ENCODE measurements around the gene SRGAP1. TPM values are rescaled to one million over a fixed set of nuclear protein-coding genes. Genes with fewer than 3 reads are reported as not detected.
"Not testable (repeated sequence)": the region's sequence is repeated elsewhere in the genome, so short reads cannot be mapped to it uniquely, and the experiment has no call there.

Gene SRGAP1
- total RNA-seq, 1 donor, result 18.1 TPM

DNA sequence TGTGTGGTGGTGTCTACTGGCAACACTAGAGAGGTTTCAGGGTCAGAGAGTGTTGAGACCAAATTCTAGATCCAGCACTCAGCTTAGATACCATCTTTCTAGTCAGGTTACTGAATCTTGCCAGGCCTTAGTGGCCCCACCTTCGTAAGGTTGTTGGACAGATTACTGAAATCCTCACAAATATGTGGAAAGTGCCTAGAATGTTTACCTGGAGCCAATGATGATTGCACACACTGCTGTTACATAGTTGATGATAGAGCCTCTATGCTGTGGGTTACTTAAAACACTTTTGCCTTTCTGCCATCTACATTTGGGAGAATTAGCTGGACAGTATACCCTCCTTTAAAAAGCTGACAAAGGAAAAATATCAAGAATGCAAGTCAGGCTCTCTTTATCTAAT lies 33.2 kb downstream of the SRGAP1 start:
- DNase-seq (ENCODE audit: low read depth), result no peak
- H3K4me3 ChIP-seq (ENCODE audit: low read depth, low read length), result no peak overlapping the region
- TF ChIP-seq, protein P1, sequence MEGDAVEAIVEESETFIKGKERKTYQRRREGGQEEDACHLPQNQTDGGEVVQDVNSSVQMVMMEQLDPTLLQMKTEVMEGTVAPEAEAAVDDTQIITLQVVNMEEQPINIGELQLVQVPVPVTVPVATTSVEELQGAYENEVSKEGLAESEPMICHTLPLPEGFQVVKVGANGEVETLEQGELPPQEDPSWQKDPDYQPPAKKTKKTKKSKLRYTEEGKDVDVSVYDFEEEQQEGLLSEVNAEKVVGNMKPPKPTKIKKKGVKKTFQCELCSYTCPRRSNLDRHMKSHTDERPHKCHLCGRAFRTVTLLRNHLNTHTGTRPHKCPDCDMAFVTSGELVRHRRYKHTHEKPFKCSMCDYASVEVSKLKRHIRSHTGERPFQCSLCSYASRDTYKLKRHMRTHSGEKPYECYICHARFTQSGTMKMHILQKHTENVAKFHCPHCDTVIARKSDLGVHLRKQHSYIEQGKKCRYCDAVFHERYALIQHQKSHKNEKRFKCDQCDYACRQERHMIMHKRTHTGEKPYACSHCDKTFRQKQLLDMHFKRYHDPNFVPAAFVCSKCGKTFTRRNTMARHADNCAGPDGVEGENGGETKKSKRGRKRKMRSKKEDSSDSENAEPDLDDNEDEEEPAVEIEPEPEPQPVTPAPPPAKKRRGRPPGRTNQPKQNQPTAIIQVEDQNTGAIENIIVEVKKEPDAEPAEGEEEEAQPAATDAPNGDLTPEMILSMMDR (IDR thresholded peaks at IDR 0.05; ENCODE audit: insufficient read depth, low read depth, low read length), result no peak

DNA sequence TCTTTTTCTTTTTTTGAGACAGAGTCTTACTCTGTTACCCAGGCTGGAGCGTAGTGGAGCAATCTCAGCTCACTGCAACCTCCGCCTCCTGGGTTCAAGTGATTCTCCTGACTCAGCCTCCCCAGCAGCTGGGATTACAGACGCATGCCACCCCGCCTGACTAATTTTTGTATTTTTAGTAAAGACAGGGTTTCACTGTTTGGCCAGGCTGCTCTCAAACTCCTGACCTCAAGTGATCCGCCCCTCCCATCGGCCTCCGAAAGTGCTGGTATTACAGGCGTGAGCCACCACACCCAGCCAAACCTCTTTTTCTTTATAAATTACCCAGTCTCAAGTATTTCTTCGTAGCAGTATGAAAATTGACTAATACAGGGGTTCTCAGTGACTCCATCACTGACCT lies 35.7 kb downstream of the SRGAP1 start:
- H3K4me3 ChIP-seq (ENCODE audit: low read depth, low read length); DNase-seq (ENCODE audit: low read depth): not testable (repeated sequence)

DNA sequence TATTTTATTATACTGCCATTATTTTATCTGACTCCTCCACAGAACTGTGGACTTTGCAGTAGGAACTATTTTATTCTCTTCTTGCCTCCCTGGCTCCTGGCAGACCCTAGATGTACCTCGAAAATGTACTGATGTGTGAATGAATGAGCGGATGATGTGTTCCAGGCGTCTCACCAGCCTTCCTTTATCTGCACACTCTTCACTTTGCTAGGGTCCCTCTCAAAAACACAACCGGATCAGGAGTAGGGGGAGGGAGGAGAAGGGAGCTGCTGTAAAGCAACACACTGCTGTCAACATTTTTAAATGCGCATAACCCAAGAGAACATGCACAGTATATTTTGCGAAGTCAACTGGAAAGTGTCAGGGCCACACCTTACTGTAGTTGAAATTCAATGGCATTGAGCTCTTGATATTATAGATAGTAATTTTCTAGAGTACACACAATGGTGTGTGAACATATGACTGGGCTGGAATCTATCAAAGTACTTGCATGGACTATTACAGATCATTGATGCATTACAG lies 36.3 kb downstream of the SRGAP1 start:
- TF ChIP-seq, protein P1 (IDR thresholded peaks at IDR 0.05; ENCODE audit: insufficient read depth, low read depth, low read length), result no peak
- no peak for DNase-seq (ENCODE audit: low read depth)
- H3K4me3 ChIP-seq (ENCODE audit: low read depth, low read length), result no peak overlapping the region

DNA sequence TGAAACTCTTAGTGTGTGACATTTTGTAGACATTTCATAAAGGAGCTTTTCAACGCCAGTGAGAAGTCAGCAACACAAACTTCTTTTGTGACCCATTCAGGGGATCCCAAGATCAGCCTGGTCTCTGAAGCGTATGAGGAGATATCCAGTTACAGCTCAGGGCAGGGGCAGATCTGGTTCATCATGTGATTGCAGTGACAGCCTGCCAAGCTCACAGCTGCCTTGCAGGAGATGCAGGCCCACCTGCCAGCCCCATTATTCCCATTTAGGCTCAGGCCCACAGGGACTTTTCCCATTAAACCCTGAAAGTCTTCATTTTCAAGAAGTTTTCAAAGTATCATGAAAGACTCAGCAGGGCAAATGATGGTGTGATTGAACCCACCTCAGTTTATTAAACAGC lies 38.3 kb downstream of the SRGAP1 start:
- H3K4me3 ChIP-seq (ENCODE audit: low read depth, low read length), result no peak overlapping the region
- DNase-seq (ENCODE audit: low read depth), result no peak
- TF ChIP-seq, protein P1 (IDR thresholded peaks at IDR 0.05; ENCODE audit: insufficient read depth, low read depth, low read length), result no peak

DNA sequence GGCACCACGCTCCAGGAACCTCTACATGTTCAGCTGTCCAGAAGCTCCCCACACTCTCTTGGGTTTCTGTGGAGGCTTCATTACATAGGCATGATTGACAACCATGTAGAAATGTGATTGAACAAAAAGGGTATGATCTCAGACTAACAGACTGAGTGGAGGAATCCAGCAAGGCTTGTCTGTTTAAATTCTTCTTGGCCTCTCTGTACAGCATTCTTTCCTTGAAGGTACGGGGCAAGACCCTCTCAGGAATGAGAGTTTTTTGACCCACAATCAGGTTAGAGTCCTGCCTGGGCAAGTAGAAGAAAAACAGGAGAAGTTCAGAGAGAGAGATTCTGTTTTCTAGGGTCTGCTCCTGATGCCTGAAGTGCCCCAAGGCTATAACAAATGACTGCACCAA lies 40.9 kb downstream of the SRGAP1 start:
- TF ChIP-seq, protein P1 (IDR thresholded peaks at IDR 0.05; ENCODE audit: insufficient read depth, low read depth, low read length), result no peak
- DNase-seq (ENCODE audit: low read depth), result no peak
- H3K4me3 ChIP-seq (ENCODE audit: low read depth, low read length), result no peak overlapping the region

DNA sequence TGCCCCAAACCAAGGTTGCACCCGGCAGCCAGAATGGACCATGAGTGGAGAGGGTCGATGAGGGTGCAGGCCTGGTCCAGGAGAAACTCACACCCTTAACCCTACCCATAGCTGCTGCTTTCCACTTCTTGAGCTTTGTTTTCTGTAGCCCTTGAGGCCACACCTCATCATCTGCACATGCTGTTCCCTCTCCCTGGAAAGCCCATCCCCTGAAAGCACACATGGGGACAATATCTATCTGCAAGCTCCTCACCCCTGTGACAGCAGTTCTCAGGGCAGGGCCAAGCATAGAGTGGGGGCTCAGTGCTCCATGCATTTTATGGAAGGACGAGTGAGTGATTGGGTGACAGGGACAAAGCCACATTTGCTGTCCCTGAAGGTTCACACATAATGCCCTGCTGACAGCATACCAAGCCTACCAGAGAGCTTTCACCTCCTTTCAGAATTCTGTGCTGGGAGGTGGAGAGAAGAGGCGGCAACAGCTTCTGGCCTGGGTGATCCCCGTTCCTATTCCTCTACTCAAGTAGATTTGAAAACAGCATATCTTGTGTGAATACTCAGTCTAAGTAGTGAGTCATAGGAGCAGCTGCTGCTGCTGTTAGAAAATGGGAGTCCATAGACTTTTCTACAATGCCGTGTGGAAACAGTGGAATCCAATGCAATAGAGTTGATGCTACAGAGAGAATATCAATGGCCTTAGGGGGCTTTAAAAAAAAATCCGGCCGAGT lies 44.6 kb downstream of the SRGAP1 start:
- no peak overlapping the region for H3K4me3 ChIP-seq (ENCODE audit: low read depth, low read length)
- TF ChIP-seq, protein P1 (IDR thresholded peaks at IDR 0.05; ENCODE audit: insufficient read depth, low read depth, low read length), result no peak
- DNase-seq (ENCODE audit: low read depth), result peak; percentile 67

DNA sequence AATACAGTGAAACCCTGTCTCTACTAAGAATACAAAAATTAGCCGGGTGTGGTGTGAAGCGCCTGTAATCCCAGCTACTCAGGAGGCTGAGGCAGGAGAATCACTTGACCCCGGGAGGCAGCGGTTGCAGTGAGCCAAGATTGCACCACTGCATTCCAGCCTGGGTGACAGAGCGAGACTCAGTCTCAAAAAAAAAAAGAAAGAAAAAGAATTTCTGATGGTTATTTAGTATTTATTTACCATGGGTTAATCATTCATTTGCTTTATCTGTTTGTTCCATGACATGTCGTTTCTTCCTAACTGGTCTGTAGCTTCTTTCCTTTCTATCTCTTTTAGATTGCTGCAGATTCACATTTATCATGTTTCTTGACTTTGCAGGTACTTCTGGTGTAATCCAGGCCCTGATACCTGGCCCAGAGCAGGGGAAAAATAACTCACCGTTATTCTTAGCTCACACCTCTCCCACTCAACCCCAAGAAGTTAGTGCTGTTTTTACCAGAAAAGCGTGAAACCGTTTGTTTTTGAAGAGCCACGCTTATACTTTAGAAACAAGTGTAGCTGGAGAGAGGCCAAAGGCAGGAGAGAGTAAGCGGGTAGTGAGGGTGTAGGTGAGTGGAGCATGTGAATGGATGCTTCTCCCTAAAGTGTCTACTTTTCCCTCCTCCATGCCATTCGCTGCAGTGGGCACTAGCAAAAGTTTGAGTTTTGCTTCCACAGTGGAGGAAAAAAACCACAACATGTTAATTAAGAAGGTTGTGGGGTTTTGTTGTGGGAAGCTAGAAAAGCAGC lies 45.4 kb downstream of the SRGAP1 start:
- H3K4me3 ChIP-seq (ENCODE audit: low read depth, low read length), result no peak overlapping the region
- DNase-seq (ENCODE audit: low read depth), result no peak
- TF ChIP-seq, protein P1 (IDR thresholded peaks at IDR 0.05; ENCODE audit: insufficient read depth, low read depth, low read length), result no peak

Data from fibroblast of villous mesenchyme (primary cell).